ENCODE measurements around the gene MFSD1. TPM values are rescaled to one million over a fixed set of nuclear protein-coding genes. Genes with fewer than 3 reads are reported as not detected.

The MFSD1 gene
- total and polyA plus RNA-seq, 2 of the 8 experiments (the other 6 are each of a cell fraction or from before 2014, with no cell fraction given), result 9.3 to 11.5 TPM

GRCh38 chr3:158774965-158775364 lies 26.9 kb upstream of the MFSD1 start:
- Histone ChIP-seq H3K4me3 (ENCODE audit: extremely low read depth in 1 of 4, insufficient read depth in 2 of 4, low read depth in 3 of 4, low read length in 4 of 4) (no peak overlapping the region), H3K23me2 (ENCODE audit: low read depth, low read length) (no peaks in the 10 kb centered on the region), H3K27me3 (replicated peaks in 1 of 4; ENCODE audit: control insufficient read depth in 3 of 4, extremely low read depth in 1 of 4, insufficient read depth in 3 of 4, low read length in 3 of 4) (no peaks in the 10 kb centered on the region), H3K79me2 (ENCODE audit: control insufficient read depth in 1 of 2, insufficient read depth in 2 of 2, low read length in 2 of 2) (no peaks in the 10 kb centered on the region), H4K5ac (ENCODE audit: insufficient read length, low read depth, low read length) (no peak overlapping the region), H4K91ac (replicated peaks; ENCODE audit: insufficient read length, low read length) (no peak overlapping the region), H2BK15ac (ENCODE audit: low read length) (no peak overlapping the region), H3K4me1 (replicated peaks in 1 of 4; ENCODE audit: control insufficient read depth in 3 of 4, insufficient read depth in 4 of 4, low read length in 3 of 4) (no peaks in the 10 kb centered on the region), H2BK12ac (ENCODE audit: low read depth, low read length) (no peak overlapping the region), H2BK5ac (ENCODE audit: low read depth, low read length) (no peak overlapping the region), H2BK120ac (replicated peaks; ENCODE audit: low read depth, low read length) (no peak overlapping the region), H3K4me2 (ENCODE audit: insufficient read depth in 1 of 2, low read depth in 2 of 2, low read length in 2 of 2) (no peak overlapping the region), H3K14ac (ENCODE audit: insufficient read length) (no peak overlapping the region), H2AK5ac (ENCODE audit: low read depth, low read length) (no peak overlapping the region), H3K18ac (ENCODE audit: extremely low read depth, low read length) (no peak overlapping the region), H4K20me1 (replicated peaks in 1 of 2; ENCODE audit: control insufficient read depth in 1 of 2, insufficient read depth in 2 of 2, low read length in 2 of 2) (no peaks in the 10 kb centered on the region), H3K27ac (ENCODE audit: low read depth, low read length) (no peak overlapping the region), H3K9me3 (ENCODE audit: insufficient read depth in 2 of 2, low read depth in 1 of 2, low read length in 1 of 2) (no peaks in the 10 kb centered on the region), H3K4ac (replicated peaks; ENCODE audit: insufficient read length, low read depth, low read length) (no peak overlapping the region), H4K8ac (ENCODE audit: extremely low read depth, insufficient read depth, low read length) (no peak overlapping the region), H3K9ac (replicated peaks in 1 of 4; ENCODE audit: extremely low read depth in 1 of 4, low read depth in 3 of 4, low read length in 3 of 4) (no peak overlapping the region), H3K56ac (replicated peaks; ENCODE audit: insufficient read length, low read depth, low read length) (no peak overlapping the region), H2BK20ac (ENCODE audit: low read length) (no peak overlapping the region), H3K36me3 (ENCODE audit: control insufficient read depth in 2 of 4, insufficient read depth in 4 of 4, low read length in 3 of 4) (no peaks in the 10 kb centered on the region), H3K79me1 (ENCODE audit: low read depth, low read length) (no peaks in the 10 kb centered on the region), H2AFZ (ENCODE audit: low read length) (no peak overlapping the region), H3K23ac (ENCODE audit: insufficient read length) (no peak overlapping the region)
- ChIA-PET POLR2A (ENCODE audit: partially characterized antibody) (no interaction called here), CTCF (ENCODE audit: partially characterized antibody) (interaction anchor here (1.5 kb wide), 1 partner anchor 14 kb away, joined by 4 read pairs; no protein-coding TSS in a partner anchor)
- 86% methylated on average over 2 of the region's 2 CpGs; no CpG with 5 or more reads in 1 of the 2 experiments for whole genome bisulfite sequencing, 2 experiments (ENCODE audit: extremely low coverage in 1 of 2, insufficient coverage in 1 of 2, insufficient read length in 1 of 2, insufficient replicate concordance in 2 of 2, low coverage in 1 of 2, low lambda C conversion rate in 2 of 2, missing lambda C conversion rate in 1 of 2)
- TF ChIP-seq SIN3A (conservative IDR thresholded peaks at IDR 0.05 in 1 of 2, IDR thresholded peaks at IDR 0.05 in 1 of 2; ENCODE audit: low read depth in 1 of 2, low read length in 2 of 2) (no peak), USF2 (IDR thresholded peaks at IDR 0.05; ENCODE audit: low read length) (no peak), EZH2 (IDR thresholded peaks at IDR 0.05; ENCODE audit: low read depth, low read length, severe bottlenecking) (no peak), CTBP2 (IDR thresholded peaks at IDR 0.05; ENCODE audit: borderline replicate concordance, insufficient read depth, insufficient read length, low read length) (no peak), SP1 (IDR thresholded peaks at IDR 0.05; ENCODE audit: low read depth, low read length) (no peak), SUZ12 (IDR thresholded peaks at IDR 0.05; ENCODE audit: low read length) (no peak), POU5F1 (IDR thresholded peaks at IDR 0.05; ENCODE audit: low read depth, low read length) (no peak), KDM1A (IDR thresholded peaks at IDR 0.05; ENCODE audit: borderline replicate concordance, low read length) (no peak), CEBPB (IDR thresholded peaks at IDR 0.05; ENCODE audit: low read depth, low read length) (no peak), HDAC2 (IDR thresholded peaks at IDR 0.05; ENCODE audit: borderline replicate concordance in 1 of 2, low read depth in 2 of 2, low read length in 2 of 2) (no peak)
- DNase-seq (ENCODE audit: low read depth in 1 of 2, low spot score in 2 of 2) (no peak), FAIRE-seq (no peak)

Data from H1 (cell line).